Stimulated activated CD4-positive, alpha-beta T cell treated with anti-CD3 and anti-CD28 coated beads, Interleukin-1b, Interleukin-23, amount 100 ng/mL, for 4 hours (primary cell): ENCODE measurements around the gene CD200R1L.

Experiments
- DNase-seq, 2 donors: peaks; one replicate each; pipeline ENCODE4 v3.0.0-alpha.2; 2020; ENCODE audit warnings: low read depth in 2 of 2

CD200R1L gene

GRCh38 chr3:112767777-112768176, 78.9 kb downstream of the CD200R1L start:
- no peak for DNase-seq

DNA sequence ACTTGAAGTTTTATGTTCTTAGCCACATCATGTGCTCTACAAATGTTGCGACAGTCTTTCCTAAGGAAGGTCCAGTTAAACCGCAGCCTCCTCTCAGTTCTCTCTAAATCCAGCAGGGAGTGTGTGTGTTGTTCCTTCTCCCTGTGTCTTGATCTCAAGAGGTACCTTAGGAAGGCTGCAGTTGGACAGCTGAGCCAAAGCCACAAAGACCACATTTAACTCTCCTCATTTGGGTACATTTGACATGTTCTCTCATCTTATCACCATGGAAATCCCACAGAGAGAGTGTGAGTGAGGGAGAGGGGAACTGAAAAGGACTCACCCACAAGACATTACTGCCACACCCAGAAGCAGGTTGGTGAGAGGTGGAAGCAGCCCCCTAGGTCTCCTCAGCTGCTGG, 79.5 kb downstream of the CD200R1L start:
- DNase-seq: no peak
